ENCODE results near the gene KRTAP10-6.
"Not testable (repeated sequence)": the region's sequence is repeated elsewhere in the genome, so short reads cannot be mapped to it uniquely, and the experiment has no call there.

KRTAP10-6 gene

DNA sequence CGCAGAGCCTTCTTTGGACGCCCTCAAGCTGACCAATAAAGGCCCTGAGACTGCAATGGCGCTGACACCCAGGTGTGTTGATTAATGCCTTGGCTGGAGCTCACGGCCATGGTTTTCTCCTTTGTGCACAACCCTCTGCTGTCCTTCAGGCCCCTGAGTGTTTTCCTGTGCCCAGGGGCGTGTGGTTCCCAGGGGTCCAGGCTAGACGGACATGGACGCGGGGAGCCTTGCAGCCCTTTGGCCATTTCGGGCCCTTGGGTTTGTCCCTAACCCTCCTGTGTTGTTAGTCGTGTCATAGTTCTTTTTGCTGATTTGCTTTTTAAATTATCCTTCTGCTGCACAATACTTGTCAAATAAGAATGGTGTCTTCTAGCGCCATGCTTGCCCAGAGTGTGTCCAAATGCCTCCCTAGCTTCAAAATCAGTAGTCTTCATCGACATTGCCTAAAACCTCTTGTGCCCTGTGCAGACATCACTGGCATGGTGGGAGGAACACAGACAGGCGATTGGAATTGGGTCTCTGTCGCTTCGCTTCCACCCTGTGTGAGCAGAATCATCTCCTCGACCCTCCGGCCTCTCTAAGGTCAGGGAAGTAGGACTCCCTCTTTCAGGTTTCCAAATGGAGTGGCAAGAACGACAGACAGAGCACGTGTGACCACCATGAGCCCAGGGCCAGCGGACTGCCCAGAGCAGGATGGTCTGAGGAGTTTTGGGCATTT, 16.8 kb downstream of the KRTAP10-6 start:
- in situ Hi-C loops (cut with MboI; ENCODE audit: low pct_unique_long_range_greater_than_20kb, low sequenced_read_pairs, unreplicated experiment), result no loop called here
- TF ChIP-seq, protein P1, sequence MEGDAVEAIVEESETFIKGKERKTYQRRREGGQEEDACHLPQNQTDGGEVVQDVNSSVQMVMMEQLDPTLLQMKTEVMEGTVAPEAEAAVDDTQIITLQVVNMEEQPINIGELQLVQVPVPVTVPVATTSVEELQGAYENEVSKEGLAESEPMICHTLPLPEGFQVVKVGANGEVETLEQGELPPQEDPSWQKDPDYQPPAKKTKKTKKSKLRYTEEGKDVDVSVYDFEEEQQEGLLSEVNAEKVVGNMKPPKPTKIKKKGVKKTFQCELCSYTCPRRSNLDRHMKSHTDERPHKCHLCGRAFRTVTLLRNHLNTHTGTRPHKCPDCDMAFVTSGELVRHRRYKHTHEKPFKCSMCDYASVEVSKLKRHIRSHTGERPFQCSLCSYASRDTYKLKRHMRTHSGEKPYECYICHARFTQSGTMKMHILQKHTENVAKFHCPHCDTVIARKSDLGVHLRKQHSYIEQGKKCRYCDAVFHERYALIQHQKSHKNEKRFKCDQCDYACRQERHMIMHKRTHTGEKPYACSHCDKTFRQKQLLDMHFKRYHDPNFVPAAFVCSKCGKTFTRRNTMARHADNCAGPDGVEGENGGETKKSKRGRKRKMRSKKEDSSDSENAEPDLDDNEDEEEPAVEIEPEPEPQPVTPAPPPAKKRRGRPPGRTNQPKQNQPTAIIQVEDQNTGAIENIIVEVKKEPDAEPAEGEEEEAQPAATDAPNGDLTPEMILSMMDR (IDR thresholded peaks at IDR 0.05; ENCODE audit: extremely low read depth, insufficient read depth, missing control alignments), result no peak
- no peak for DNase-seq (ENCODE audit: low spot score)

- TF ChIP-seq, protein P1 (IDR thresholded peaks at IDR 0.05; ENCODE audit: extremely low read depth, insufficient read depth, missing control alignments), result no peak
- in situ Hi-C loops (cut with MboI; ENCODE audit: low pct_unique_long_range_greater_than_20kb, low sequenced_read_pairs, unreplicated experiment), result no loop called here
- no peak for DNase-seq (ENCODE audit: low spot score)
Measured at GRCh38 chr21:44574457-44575306, 17.6 kb downstream of the KRTAP10-6 start.

DNA sequence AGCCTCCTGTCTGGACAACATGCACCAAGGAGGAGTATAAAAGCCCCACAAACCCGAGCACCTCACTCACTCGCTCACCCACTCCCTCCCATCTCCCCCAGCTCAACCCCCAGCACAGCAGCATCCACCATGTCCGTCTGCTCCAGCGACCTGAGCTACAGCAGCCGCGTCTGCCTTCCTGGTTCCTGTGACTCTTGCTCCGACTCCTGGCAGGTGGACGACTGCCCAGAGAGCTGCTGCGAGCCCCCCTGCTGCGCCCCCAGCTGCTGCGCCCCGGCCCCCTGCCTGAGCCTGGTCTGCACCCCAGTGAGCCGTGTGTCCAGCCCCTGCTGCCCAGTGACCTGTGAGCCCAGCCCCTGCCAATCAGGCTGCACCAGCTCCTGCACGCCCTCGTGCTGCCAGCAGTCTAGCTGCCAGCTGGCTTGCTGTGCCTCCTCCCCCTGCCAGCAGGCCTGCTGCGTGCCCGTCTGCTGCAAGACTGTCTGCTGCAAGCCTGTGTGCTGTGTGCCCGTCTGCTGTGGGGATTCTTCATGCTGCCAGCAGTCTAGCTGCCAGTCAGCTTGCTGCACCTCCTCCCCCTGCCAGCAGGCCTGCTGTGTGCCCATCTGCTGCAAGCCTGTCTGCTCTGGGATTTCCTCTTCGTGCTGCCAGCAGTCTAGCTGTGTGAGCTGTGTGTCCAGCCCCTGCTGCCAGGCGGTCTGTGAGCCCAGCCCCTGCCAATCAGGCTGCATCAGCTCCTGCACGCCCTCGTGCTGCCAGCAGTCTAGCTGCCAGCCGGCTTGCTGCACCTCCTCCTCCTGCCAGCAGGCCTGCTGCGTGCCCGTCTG, 18.5 kb downstream of the KRTAP10-6 start, which contains the start of gene KRTAP10-4:
TSS of gene KRTAP10-4 (plus strand) at position 100 of the 827 bp plus-strand sequence. CDS start at position 130, 30 bp downstream.
- in situ Hi-C loops (cut with MboI; ENCODE audit: low pct_unique_long_range_greater_than_20kb, low sequenced_read_pairs, unreplicated experiment); DNase-seq (ENCODE audit: low spot score): not testable (repeated sequence)

- TF ChIP-seq, protein P1 (IDR thresholded peaks at IDR 0.05; ENCODE audit: extremely low read depth, insufficient read depth, missing control alignments), result no peak
- DNase-seq (ENCODE audit: low spot score), result no peak
- in situ Hi-C loops (cut with MboI; ENCODE audit: low pct_unique_long_range_greater_than_20kb, low sequenced_read_pairs, unreplicated experiment), result no loop called here
Measured at GRCh38 chr21:44572959-44573583, 19.2 kb downstream of the KRTAP10-6 start.

GRCh38 chr21:44571844-44572782, 20.2 kb downstream of the KRTAP10-6 start:
- in situ Hi-C loops (cut with MboI; ENCODE audit: low pct_unique_long_range_greater_than_20kb, low sequenced_read_pairs, unreplicated experiment), result no loop called here
- TF ChIP-seq, protein P1 (IDR thresholded peaks at IDR 0.05; ENCODE audit: extremely low read depth, insufficient read depth, missing control alignments), result no peak
- DNase-seq (ENCODE audit: low spot score), result no peak

DNA sequence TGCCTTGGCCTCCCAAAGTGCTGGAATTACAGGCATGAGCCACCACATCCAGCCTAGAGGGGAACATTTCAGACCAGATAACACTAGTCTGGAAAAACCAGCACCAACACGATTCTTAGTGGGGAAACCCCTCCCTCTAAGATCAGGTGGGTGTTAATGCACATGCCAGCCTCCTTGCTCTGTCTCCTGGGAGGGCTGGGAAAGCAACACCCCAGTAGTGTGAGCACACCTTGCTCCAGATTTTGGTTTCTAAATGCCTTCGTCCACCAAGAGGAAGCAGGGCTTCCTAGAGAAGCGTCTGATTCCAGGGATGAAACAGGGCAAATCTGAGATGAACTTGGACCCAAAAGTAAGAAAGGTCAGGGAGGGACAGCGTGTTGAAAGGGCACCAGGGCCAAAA, 21.0 kb downstream of the KRTAP10-6 start:
- TF ChIP-seq, protein P1 (IDR thresholded peaks at IDR 0.05; ENCODE audit: extremely low read depth, insufficient read depth, missing control alignments), result no peak
- in situ Hi-C loops (cut with MboI; ENCODE audit: low pct_unique_long_range_greater_than_20kb, low sequenced_read_pairs, unreplicated experiment), result no loop called here
- no peak for DNase-seq (ENCODE audit: low spot score)

All from GM13977 (cell line).